ENCODE measurements around the gene C9orf78. TPM values are rescaled to one million over a fixed set of nuclear protein-coding genes. Genes with fewer than 3 reads are reported as not detected.

The C9orf78 gene
- total and polyA plus RNA-seq, 8 donors: 16.3 to 38.6 (median 19.0) TPM

DNA sequence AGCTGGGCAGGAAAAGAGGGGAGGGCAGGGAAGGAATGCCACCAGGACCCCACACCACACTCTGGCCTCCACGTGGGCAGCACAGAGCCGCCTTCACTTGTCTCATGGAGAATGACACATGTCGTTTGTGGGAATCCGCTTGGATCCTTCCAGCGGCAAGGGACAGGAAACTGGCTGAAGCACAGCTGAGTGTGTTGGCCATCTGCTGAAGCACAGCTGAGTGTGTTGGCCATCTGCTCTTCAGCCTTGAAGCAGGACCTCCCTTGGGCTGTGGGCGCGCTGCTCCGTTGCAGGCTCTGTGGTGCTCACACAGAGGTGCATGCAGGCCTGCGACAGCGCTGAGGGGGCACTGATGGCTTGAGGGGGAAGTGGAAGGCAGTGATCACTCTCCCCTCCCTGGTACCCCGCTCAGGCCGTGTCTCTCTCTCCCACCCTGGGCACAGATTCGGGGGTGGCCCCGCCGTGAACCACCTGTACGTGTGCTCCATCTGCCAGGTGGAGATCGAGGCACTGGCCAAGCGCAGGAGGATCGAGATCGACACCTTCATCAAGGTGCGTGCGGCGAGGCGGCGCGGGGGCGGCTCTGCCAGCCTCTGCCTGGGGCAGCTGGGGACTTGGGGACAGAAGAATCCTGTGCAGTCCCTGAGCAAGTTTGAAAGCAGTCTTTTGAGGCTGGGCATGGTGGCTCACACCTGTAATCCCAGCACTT lies 40.8 kb upstream of the C9orf78 start:
- no peak for DNase-seq
- no peak for FAIRE-seq
- Histone ChIP-seq H3K4me3 (no peak overlapping the region), H3K36me3 (peaks cover 0 to 47% (median 13%) of the 10 kb centered on the region in 3 donors), H3K27me3 (no peaks in the 10 kb centered on the region), H3K27ac (no peak overlapping the region), H3K4me1 (no peaks in the 10 kb centered on the region), H3K9me3 (no peaks in the 10 kb centered on the region)
- TF ChIP-seq, protein P1, sequence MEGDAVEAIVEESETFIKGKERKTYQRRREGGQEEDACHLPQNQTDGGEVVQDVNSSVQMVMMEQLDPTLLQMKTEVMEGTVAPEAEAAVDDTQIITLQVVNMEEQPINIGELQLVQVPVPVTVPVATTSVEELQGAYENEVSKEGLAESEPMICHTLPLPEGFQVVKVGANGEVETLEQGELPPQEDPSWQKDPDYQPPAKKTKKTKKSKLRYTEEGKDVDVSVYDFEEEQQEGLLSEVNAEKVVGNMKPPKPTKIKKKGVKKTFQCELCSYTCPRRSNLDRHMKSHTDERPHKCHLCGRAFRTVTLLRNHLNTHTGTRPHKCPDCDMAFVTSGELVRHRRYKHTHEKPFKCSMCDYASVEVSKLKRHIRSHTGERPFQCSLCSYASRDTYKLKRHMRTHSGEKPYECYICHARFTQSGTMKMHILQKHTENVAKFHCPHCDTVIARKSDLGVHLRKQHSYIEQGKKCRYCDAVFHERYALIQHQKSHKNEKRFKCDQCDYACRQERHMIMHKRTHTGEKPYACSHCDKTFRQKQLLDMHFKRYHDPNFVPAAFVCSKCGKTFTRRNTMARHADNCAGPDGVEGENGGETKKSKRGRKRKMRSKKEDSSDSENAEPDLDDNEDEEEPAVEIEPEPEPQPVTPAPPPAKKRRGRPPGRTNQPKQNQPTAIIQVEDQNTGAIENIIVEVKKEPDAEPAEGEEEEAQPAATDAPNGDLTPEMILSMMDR (IDR thresholded peaks at IDR 0.05): no peak
- WGBS, 2 donors: 96 to 97% methylated on average over 26 to 27 of the region's 27 CpGs
- no peak for ATAC-seq
- intact Hi-C loops (cut with DNase I): no loop called here

DNA sequence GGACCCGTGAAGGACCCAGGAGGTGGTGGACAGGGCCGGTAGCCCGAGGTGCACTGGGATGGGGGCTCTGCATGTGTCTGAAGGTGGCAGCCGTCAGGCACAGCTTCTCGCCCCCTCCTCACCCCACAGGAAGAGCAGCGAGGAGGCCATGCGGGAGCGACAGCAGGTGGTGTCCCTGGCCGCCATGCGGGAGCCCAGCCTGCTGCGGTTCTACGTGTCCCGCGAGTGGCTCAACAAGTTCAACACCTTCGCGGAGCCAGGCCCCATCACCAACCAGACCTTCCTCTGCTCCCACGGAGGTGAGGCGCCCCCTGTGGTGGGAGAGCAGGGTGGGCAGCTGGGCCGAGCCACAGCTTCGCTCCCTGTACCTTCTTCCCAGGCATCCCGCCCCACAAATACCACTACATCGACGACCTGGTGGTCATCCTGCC lies 40.1 kb upstream of the C9orf78 start:
- Histone ChIP-seq H3K9me3 (no peaks in the 10 kb centered on the region), H3K36me3 (peaks cover 0 to 40% (median 13%) of the 10 kb centered on the region in 3 donors), H3K4me3 (no peak overlapping the region), H3K27ac (no peak overlapping the region), H3K4me1 (no peaks in the 10 kb centered on the region), H3K27me3 (no peaks in the 10 kb centered on the region)
- ATAC-seq (no peak), FAIRE-seq (no peak), DNase-seq (peak in 1 of 6 donors; percentile 63)
- 80 to 84% methylated on average over 23 of the region's 23 CpGs for WGBS, 2 donors
- intact Hi-C loops (cut with DNase I): no loop called here
- TF ChIP-seq, protein P1 (IDR thresholded peaks at IDR 0.05): no peak

DNA sequence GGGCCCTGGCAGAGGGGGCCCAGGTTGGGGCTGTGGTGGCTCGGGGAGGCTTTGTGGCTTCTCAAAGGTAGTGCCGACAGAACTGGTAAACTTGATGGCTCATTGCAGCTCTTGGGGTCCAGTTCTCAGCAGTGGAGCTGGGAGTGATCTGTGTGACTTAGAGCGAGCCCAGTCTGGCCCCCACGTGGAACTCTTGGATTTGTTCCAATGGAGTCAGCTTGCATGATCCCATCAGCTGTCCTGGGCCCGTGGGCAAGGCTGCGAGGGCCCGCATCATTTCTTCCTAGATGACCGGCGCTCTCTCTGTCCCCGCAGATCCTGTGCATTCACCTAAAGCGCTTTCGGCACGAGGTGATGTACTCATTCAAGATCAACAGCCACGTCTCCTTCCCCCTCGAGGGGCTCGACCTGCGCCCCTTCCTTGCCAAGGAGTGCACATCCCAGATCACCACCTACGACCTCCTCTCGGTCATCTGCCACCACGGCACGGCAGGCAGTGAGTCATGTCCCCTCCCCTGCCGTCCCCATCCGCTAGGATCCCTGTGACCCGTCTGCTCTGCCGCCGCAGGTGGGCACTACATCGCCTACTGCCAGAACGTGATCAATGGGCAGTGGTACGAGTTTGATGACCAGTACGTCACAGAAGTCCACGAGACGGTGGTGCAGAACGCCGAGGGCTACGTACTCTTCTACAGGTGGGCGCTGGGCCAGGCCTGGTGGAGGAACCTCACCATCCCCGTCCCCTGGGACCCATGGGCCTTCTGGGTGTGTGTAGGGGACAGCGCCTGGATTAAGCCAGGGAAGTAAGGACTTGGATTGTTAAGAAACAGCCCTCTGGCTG lies 39.4 kb upstream of the C9orf78 start:
- H3K27me3 ChIP-seq: no peaks in the 10 kb centered on the region
- intact Hi-C loops (cut with DNase I): no loop called here
- peaks cover 0 to 33% (median 13%) of the 10 kb centered on the region in 3 donors for H3K36me3 ChIP-seq
- no peak for FAIRE-seq
- TF ChIP-seq, protein P1 (IDR thresholded peaks at IDR 0.05): no peak
- no peaks in the 10 kb centered on the region for H3K9me3 ChIP-seq
- DNase-seq: no peak
- WGBS, 2 donors: 91% methylated on average over 35 to 38 of the region's 38 CpGs
- H3K27ac ChIP-seq: no peak overlapping the region
- H3K4me3 ChIP-seq: no peak overlapping the region
- ATAC-seq: no peak
- no peaks in the 10 kb centered on the region for H3K4me1 ChIP-seq

DNA sequence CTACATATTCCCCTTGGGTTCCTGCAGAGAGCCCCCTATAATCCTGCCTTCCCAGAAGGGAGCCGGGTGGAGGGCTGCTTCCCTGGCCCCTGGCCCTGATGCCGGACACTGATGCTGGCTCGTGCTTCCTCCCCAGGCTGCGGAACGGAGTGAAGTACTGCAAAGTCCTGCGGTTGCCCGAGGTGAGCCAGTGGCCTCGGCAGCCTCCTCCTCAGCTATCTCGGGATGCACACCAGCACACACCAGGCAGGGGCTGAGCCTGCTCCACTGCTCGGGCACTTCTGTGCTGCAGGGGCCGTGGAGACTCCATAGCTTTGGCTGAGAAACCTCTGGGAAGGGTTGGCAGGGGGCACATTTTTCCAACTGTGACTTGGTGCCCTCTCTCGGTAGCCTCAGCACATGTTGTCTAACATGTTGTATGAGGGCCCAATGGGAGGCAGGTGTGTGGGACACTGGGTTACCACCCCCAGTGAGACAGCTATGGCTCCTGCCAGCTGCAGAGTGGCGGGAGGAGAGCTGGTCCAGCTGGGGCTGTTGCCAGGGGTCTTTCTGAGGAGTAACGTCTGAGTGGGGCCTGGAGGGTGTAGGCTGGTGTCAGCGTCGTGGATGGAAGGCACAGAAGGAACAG lies 38.6 kb upstream of the C9orf78 start:
- Histone ChIP-seq H3K36me3 (peaks cover 0 to 30% (median 13%) of the 10 kb centered on the region in 3 donors), H3K4me1 (no peaks in the 10 kb centered on the region), H3K27me3 (no peaks in the 10 kb centered on the region), H3K9me3 (no peaks in the 10 kb centered on the region), H3K27ac (no peak overlapping the region), H3K4me3 (no peak overlapping the region)
- TF ChIP-seq, protein P1 (IDR thresholded peaks at IDR 0.05): no peak
- DNase-seq: no peak
- 87 to 88% methylated on average over 16 of the region's 16 CpGs for WGBS, 2 donors
- intact Hi-C loops (cut with DNase I): no loop called here
- no peak for FAIRE-seq
- ATAC-seq: no peak

Measured in pancreas (tissue), 10 donors.